Esophagus muscularis mucosa (tissue), 4 donors: ENCODE data around the gene TBL1XR1. TPM values are rescaled to one million over a fixed set of nuclear protein-coding genes. Genes with fewer than 3 reads are reported as not detected.

Experiments used
- DNase-seq: peaks from one replicate; pipeline ENCODE4 v3.0.0-alpha.2; 2017; ENCODE audit errors: extremely low spot score
- H3K27ac ChIP-seq, 4 donors: fragments of 200-600 bp; sonication (generic); replicated peaks in 1 of 4; 1 replicate in 3 of 4; 2 replicates in 1 of 4; pipeline ENCODE4 v1.5.1; 2016 to 2019; ENCODE audit warnings: mild to moderate bottlenecking in 1 of 4
- H3K27me3 ChIP-seq, 4 donors: fragments of 200-600 bp; sonication (generic); one replicate each; pipeline versions ENCODE4 v1.5.1 to v1.6.0; 2016 to 2019
- H3K36me3 ChIP-seq, 4 donors: fragments of 200-600 bp; sonication (generic); one replicate each; pipeline ENCODE4 v1.5.1; 2016 to 2019
- H3K4me1 ChIP-seq, 4 donors: fragments of 200-600 bp; sonication (generic); one replicate each; pipeline ENCODE4 v1.5.1; 2016 to 2019
- H3K4me3 ChIP-seq, 4 donors: fragments of 200-600 bp; sonication (generic); 1 replicate in 2 of 4; 2 replicates in 2 of 4; pipeline ENCODE4 v1.5.1; 2016 to 2019; ENCODE audit warnings: mild to moderate bottlenecking in 4 of 4, moderate library complexity in 1 of 4
- H3K9me3 ChIP-seq, 4 donors: fragments of 200-600 bp; sonication (generic); 1 replicate in 3 of 4; 2 replicates in 1 of 4; pipeline ENCODE4 v1.5.1; 2016 to 2019
- EP300 ChIP-seq: sonication (generic); formaldehyde crosslinking; IDR thresholded peaks from one replicate; pipeline ENCODE4 v1.6.1; 2017; ENCODE audit warnings: antibody characterized with exemption
- POLR2A ChIP-seq: fragments of 450-650 bp; IDR thresholded peaks from one replicate; pipeline ENCODE4 v1.6.1; 2017; ENCODE audit warnings: antibody characterized with exemption, moderate library complexity, mild to moderate bottlenecking, low read depth
- POLR2AphosphoS5 ChIP-seq, 2 donors: sonication (generic); formaldehyde crosslinking; IDR thresholded peaks; one replicate each; pipeline ENCODE4 v1.6.1; 2017; ENCODE audit warnings: antibody characterized with exemption in 2 of 2
- WGBS: methylation state at CpG from one replicate; pipeline ENCODE4 v1.1.5; 2018; 5-methylcytosine and 5-hydroxymethylcytosine counted together
- intact Hi-C: fragments of 100-400 bp; cut with DNase I; formaldehyde crosslinking; loops from one replicate; pipeline ENCODE4 v1.15.1; 2023
- total RNA-seq, 4 donors: library from RNA; depleted of rRNA; stranded (reverse); fragments of >200 nt; gene quantifications; one replicate each; pipeline versions ENCODE4 v1.1.0 to v1.2.1, GENCODE V29; 2016
- TF ChIP-seq, protein P1 (sequence below), 3 experiments: fragments of 200-600 bp in 2 of 3; fragments of 450-650 bp in 1 of 3; sonication (generic) in 2 of 3; IDR thresholded peaks; one replicate each; pipeline ENCODE4 v1.5.1; 2017 to 2019; ENCODE audit warnings: antibody characterized with exemption in 3 of 3, mild to moderate bottlenecking in 2 of 3, moderate library complexity in 1 of 3

Gene TBL1XR1
- total RNA-seq, 4 donors from 2014 or later: 65.0 to 99.2 (median 78.2) TPM

GRCh38 chr3:176977331-176977730, 220.0 kb downstream of the TBL1XR1 start:
- intact Hi-C loops: no loop called here
- Histone ChIP-seq H3K9me3 (no peaks in the 10 kb centered on the region), H3K27ac (no peak overlapping the region), H3K36me3 (no peaks in the 10 kb centered on the region), H3K27me3 (no peaks in the 10 kb centered on the region), H3K4me3 (no peak overlapping the region), H3K4me1 (no peaks in the 10 kb centered on the region)
- no peak for TF ChIP-seq POLR2AphosphoS5 (IDR thresholded peaks at IDR 0.05)
- no peak for TF ChIP-seq EP300
- TF ChIP-seq POLR2A: no peak
- TF ChIP-seq, protein P1, sequence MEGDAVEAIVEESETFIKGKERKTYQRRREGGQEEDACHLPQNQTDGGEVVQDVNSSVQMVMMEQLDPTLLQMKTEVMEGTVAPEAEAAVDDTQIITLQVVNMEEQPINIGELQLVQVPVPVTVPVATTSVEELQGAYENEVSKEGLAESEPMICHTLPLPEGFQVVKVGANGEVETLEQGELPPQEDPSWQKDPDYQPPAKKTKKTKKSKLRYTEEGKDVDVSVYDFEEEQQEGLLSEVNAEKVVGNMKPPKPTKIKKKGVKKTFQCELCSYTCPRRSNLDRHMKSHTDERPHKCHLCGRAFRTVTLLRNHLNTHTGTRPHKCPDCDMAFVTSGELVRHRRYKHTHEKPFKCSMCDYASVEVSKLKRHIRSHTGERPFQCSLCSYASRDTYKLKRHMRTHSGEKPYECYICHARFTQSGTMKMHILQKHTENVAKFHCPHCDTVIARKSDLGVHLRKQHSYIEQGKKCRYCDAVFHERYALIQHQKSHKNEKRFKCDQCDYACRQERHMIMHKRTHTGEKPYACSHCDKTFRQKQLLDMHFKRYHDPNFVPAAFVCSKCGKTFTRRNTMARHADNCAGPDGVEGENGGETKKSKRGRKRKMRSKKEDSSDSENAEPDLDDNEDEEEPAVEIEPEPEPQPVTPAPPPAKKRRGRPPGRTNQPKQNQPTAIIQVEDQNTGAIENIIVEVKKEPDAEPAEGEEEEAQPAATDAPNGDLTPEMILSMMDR (IDR thresholded peaks at IDR 0.05): no peak
- 100% methylated on average over 2 of the region's 2 CpGs for WGBS
- DNase-seq: no peak

- Histone ChIP-seq H3K27ac (no peak overlapping the region), H3K36me3 (no peaks in the 10 kb centered on the region), H3K27me3 (no peaks in the 10 kb centered on the region), H3K4me3 (no peak overlapping the region), H3K9me3 (no peaks in the 10 kb centered on the region), H3K4me1 (no peaks in the 10 kb centered on the region)
- 87% methylated on average over 10 of the region's 10 CpGs for WGBS
- intact Hi-C loops: no loop called here
- TF ChIP-seq POLR2AphosphoS5 (IDR thresholded peaks at IDR 0.05): no peak
- no peak for TF ChIP-seq EP300
- no peak for TF ChIP-seq POLR2A
- TF ChIP-seq, protein P1 (IDR thresholded peaks at IDR 0.05): no peak
- DNase-seq: no peak
Measured at GRCh38 chr3:176976586-176976985, 220.7 kb downstream of the TBL1XR1 start.

DNA sequence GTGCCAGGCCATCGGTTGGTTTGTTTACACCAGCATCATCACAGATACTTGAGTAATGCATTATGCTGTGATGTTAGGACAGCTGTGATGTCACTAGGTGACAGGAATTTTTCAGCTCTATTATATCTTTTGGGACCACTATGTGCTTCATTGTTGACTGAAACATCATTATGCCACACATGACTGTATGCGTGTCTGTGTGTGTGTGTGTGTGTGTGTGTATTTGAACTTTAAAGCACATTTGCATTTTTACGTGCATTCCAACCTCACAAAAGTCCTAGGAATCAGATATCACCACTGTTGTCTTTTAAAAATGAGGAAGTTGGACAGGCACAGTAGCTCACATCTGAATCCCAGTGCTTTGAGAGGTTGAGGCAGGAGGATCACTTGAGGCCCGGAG, 223.0 kb downstream of the TBL1XR1 start:
- WGBS: 62% methylated on average over 4 of the region's 4 CpGs
- Histone ChIP-seq H3K27me3 (no peaks in the 10 kb centered on the region), H3K4me3 (no peak overlapping the region), H3K27ac (no peak overlapping the region), H3K4me1 (no peaks in the 10 kb centered on the region), H3K36me3 (no peaks in the 10 kb centered on the region), H3K9me3 (no peaks in the 10 kb centered on the region)
- DNase-seq: no peak
- intact Hi-C loops: no loop called here
- TF ChIP-seq POLR2AphosphoS5 (IDR thresholded peaks at IDR 0.05): no peak
- TF ChIP-seq EP300: no peak
- no peak for TF ChIP-seq POLR2A
- TF ChIP-seq, protein P1 (IDR thresholded peaks at IDR 0.05): no peak

DNA sequence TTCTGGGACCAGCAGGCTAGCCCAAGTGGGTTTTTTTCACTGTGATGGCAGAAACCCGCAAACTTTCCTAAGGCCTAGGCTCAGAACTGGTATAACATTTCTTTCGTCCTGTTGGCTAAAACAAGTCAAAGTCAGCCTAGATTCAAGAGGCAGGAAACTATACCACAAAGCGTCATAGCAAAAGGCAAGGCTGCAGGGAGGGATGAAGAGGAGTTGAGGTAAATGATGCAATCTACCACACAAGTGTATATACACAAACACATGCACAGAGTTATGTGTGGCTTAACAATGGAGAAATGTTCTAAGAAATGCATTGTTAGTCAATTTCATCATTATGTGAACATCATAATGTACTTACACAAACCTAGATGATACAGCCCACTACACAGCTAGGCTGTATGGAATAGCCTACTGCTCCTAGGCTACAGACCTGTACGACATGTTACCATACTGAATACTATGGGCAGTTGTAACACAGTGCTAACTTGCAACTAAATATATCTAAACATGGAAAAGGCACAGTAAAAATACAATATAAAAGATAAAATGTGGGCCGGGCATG, 225.6 kb downstream of the TBL1XR1 start:
- Histone ChIP-seq H3K27me3 (no peaks in the 10 kb centered on the region), H3K36me3 (no peaks in the 10 kb centered on the region), H3K9me3 (no peaks in the 10 kb centered on the region), H3K27ac (no peak overlapping the region), H3K4me1 (no peaks in the 10 kb centered on the region), H3K4me3 (no peak overlapping the region)
- WGBS: 92% methylated on average over 5 of the region's 5 CpGs
- TF ChIP-seq POLR2A (no peak), EP300 (no peak), POLR2AphosphoS5 (IDR thresholded peaks at IDR 0.05) (no peak)
- TF ChIP-seq, protein P1 (IDR thresholded peaks at IDR 0.05): no peak
- intact Hi-C loops: no loop called here
- no peak for DNase-seq

- no peak for DNase-seq
- H3K9me3 ChIP-seq: no peaks in the 10 kb centered on the region
- H3K27me3 ChIP-seq: no peaks in the 10 kb centered on the region
- TF ChIP-seq, protein P1 (IDR thresholded peaks at IDR 0.05): no peak
- TF ChIP-seq POLR2AphosphoS5 (IDR thresholded peaks at IDR 0.05) (no peak), POLR2A (no peak), EP300 (no peak)
- no peak overlapping the region for H3K27ac ChIP-seq
- H3K36me3 ChIP-seq: no peaks in the 10 kb centered on the region
- WGBS: 78% methylated on average over 3 of the region's 3 CpGs
- H3K4me1 ChIP-seq: no peaks in the 10 kb centered on the region
- intact Hi-C loops: no loop called here
- H3K4me3 ChIP-seq: no peak overlapping the region
Measured at GRCh38 chr3:176970770-176971169, 226.5 kb downstream of the TBL1XR1 start.
